Measurements from ENCODE around the gene FILIP1.

FILIP1 gene

DNA sequence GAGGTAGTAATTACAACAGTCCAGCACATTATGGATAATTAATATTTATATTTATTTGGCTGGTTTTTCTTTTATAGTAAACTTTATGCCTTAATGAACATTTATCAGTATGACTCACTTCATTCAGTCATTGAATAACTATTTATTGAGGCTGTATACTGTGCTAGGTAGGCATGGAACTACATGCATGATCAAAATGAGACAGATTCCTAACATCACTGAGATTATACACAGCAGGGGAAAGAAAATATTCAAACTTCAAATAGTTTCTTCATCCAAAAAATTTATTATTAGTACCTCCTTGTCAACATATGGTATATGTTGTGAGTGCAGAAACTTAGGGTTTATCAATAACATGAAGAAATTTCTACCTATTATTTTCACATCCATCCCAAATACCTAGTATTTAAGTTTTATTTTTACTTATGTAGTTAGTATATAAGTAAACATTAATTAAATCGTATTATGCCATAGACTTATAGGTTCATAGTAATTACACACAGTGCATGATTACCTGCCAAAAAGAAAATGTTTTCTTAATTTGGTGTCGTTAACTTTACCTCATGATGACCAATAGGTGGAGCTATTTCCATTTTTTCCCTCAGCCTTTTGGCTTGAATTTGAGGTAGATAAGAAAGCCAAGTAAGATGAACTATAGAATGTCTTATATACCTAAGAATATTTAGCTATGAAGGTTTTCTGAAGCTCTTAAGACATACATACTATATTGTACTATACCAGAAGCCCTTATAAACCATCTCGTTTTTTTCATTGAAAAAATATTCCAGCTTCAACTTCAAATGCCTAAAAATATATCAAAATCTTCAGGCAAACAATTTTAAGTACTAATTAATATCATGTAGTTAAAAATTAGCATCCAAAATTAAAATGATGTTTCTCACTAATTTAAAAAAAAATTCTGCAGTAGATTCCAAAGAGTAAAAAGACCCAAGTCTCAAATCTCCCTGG, 196.5 kb downstream of the FILIP1 start:
- DNase-seq (ENCODE audit: low read depth), result peak; percentile 65
- no peak overlapping the region for H3K4me3 ChIP-seq (ENCODE audit: low read depth, low read length)
- TF ChIP-seq, protein P1, sequence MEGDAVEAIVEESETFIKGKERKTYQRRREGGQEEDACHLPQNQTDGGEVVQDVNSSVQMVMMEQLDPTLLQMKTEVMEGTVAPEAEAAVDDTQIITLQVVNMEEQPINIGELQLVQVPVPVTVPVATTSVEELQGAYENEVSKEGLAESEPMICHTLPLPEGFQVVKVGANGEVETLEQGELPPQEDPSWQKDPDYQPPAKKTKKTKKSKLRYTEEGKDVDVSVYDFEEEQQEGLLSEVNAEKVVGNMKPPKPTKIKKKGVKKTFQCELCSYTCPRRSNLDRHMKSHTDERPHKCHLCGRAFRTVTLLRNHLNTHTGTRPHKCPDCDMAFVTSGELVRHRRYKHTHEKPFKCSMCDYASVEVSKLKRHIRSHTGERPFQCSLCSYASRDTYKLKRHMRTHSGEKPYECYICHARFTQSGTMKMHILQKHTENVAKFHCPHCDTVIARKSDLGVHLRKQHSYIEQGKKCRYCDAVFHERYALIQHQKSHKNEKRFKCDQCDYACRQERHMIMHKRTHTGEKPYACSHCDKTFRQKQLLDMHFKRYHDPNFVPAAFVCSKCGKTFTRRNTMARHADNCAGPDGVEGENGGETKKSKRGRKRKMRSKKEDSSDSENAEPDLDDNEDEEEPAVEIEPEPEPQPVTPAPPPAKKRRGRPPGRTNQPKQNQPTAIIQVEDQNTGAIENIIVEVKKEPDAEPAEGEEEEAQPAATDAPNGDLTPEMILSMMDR (IDR thresholded peaks at IDR 0.05; ENCODE audit: control insufficient read depth, extremely low read depth, insufficient read depth), result peak; percentile 53

DNA sequence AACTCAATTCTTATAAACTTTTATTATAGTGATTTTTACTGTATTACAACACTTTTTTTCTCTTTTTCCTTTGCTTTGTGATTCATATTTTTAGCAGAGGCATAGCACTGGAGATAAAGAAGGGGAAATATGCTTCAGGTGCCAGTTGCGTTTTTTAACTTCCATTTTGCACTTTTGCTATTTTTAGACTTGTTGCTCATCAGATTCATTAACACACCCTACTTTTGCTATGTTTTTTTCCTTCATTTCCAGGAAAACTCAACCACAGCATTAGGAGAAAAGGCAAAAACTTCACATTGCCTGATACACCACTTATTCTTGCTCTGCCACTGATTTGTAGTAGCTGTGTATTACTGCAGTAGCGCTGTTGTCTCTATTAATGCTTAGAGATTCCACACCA, 201.0 kb downstream of the FILIP1 start:
- TF ChIP-seq, protein P1 (IDR thresholded peaks at IDR 0.05; ENCODE audit: control insufficient read depth, extremely low read depth, insufficient read depth), result no peak
- DNase-seq (ENCODE audit: low read depth), result no peak
- no peak overlapping the region for H3K4me3 ChIP-seq (ENCODE audit: low read depth, low read length)

DNA sequence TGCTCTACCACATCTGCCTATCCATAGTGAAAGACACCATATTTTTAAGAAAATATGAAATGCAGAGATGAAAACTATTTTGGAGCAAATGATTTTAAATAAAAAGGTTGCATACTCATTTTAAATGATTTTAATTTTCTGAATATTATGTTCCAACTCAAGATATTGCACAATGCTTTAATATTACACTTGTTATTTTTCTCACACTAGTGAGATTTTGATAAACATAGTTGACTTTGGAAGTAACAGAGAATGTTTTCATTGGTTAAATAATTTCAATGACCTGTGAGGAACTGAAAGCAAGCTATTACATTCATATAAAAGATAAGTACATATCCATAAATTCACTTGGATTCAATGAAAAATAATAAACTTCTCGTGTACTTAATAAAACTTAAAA, 201.9 kb downstream of the FILIP1 start:
- no peak for DNase-seq (ENCODE audit: low read depth)
- H3K4me3 ChIP-seq (ENCODE audit: low read depth, low read length), result no peak overlapping the region
- TF ChIP-seq, protein P1 (IDR thresholded peaks at IDR 0.05; ENCODE audit: control insufficient read depth, extremely low read depth, insufficient read depth), result no peak

DNA sequence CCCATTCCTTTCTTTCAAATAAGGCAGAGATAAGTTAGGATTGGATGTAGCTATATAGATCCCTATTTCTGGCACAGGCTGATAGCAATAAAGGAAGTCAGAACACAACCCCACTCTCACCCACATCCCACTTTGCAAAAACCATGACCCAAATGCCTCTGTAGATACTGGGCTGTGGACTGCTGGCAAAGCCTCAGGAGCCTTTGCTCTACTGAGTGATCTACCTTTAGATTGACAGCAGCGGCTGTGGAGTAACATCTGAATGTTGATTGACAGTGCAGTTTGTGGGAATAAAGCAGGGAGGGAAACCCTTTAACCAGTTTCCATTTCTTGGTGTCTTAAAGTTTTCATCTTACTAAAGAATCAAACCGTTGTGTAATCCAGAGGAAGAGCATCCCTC, 202.3 kb downstream of the FILIP1 start:
- TF ChIP-seq, protein P1 (IDR thresholded peaks at IDR 0.05; ENCODE audit: control insufficient read depth, extremely low read depth, insufficient read depth), result no peak
- DNase-seq (ENCODE audit: low read depth), result no peak
- no peak overlapping the region for H3K4me3 ChIP-seq (ENCODE audit: low read depth, low read length)

DNA sequence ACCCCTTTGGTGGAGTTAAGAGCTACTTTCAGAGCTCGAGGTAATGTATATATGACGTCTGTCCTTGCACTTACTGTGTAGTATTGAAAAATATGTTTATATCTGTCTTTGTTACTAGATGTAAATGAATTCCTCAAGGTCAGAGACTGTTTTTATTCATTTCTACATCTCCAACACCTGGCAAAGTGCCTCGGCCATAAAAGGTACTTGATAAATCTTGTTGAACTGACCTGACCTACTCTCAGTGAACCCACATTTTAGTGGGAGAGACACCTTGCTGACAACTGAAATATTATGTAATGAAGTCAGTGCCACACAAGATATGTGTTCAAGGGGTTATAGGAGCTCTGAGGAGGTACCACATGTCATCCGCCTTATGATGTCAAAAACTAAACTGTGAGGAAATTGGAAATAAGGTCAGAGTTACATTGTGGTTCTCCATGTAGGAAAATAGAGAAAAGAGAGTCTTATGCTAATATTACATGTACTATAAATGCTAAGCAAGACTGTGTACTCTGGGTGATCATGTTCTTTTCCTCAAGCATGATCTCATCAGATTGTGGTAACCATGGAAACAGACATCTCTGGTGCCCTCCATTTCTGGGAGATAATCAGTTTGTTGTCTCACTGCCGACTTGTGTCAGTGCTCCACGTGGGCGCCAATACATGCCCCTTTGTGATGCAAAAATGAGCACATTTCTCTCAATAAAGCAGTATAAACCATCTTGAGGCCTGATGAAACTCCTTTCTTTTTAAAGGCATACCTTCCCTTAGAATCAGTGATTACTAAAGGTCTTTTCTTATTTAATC, 203.3 kb downstream of the FILIP1 start:
- TF ChIP-seq, protein P1 (IDR thresholded peaks at IDR 0.05; ENCODE audit: control insufficient read depth, extremely low read depth, insufficient read depth), result no peak
- DNase-seq (ENCODE audit: low read depth), result no peak
- H3K4me3 ChIP-seq (ENCODE audit: low read depth, low read length), result no peak overlapping the region

DNA sequence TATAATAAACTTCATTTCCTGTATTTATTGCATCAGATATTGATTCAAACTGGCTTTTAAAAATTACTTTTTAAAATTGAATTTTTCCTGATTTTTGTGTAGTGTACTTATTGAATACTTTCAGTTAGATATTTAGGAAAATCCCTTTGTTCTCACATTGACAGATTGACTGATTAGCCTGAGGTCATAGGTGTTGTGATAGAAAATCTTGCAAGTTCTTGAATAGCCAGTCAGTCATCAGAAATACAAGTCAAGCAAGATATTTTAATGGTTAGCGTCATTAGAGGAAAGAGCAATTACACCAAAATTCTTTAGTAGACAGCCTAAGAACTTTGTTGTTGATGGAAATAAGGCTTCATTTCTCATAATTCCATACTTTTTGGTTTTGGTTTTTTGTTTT, 205.6 kb downstream of the FILIP1 start:
- no peak overlapping the region for H3K4me3 ChIP-seq (ENCODE audit: low read depth, low read length)
- TF ChIP-seq, protein P1 (IDR thresholded peaks at IDR 0.05; ENCODE audit: control insufficient read depth, extremely low read depth, insufficient read depth), result no peak
- no peak for DNase-seq (ENCODE audit: low read depth)

Measured in LNCaP clone FGC (cell line).